AG04449 (cell line): ENCODE data around the gene AGAP5.

Experiments
- CTCF ChIA-PET: fragments of 350-600 bp; formaldehyde crosslinking; extraction: SDS; loops from one replicate; lab custom pipeline; 2021; ENCODE audit warnings: antibody characterized with exemption; lab: Yijun Ruan, JAX
- POLR2A ChIA-PET: fragments of 400-600, 350-600 bp; formaldehyde crosslinking; extraction: SDS; loops from one replicate; lab custom pipeline; 2020; ENCODE audit warnings: antibody characterized with exemption, inconsistent platforms; lab: Yijun Ruan, JAX
- DNase-seq: peaks from one replicate; pipeline ENCODE4 v3.0.0-alpha.2; 2010; ENCODE audit warnings: low read depth, low spot score
- H3K4me3 ChIP-seq: 2 replicates; pipeline ENCODE4 v1.5.1; 2011; ENCODE audit warnings: low read depth, mild to moderate bottlenecking, control low read depth, low read length
- CTCF ChIP-seq: IDR thresholded peaks from one replicate; pipeline ENCODE4 v1.5.1; 2011; ENCODE audit warnings: mild to moderate bottlenecking, moderate library complexity, low read length, control low read depth, inconsistent platforms; ENCODE audit not compliant: insufficient read depth; ENCODE audit errors: missing control alignments

AGAP5 gene

GRCh38 chr10:73639286-73639685 lies 58.6 kb downstream of the AGAP5 start:
- ChIA-PET CTCF (interaction anchor here (30.3 kb wide), 1 partner anchor 110 kb away, joined by 560 read pairs; no protein-coding TSS in a partner anchor), POLR2A (no interaction called here)
- DNase-seq, result no peak

GRCh38 chr10:73635781-73636180 lies 62.1 kb downstream of the AGAP5 start:
- no peak overlapping the region for H3K4me3 ChIP-seq
- ChIA-PET POLR2A (no interaction called here), CTCF (interaction anchor here (0.9 to 30.3 kb wide), 3 partner anchors 8 to 107 kb away, joined by 3 to 560 read pairs (median 6); no protein-coding TSS in a partner anchor)
- no peak for TF ChIP-seq CTCF
- no peak for DNase-seq

More at GRCh38 chr10:73639286-73639685, 58.6 kb downstream of the AGAP5 start:
- TF ChIP-seq CTCF, result no peak
- no peak overlapping the region for H3K4me3 ChIP-seq

GRCh38 chr10:73634421-73634820 lies 63.5 kb downstream of the AGAP5 start:
- CTCF ChIA-PET, result interaction anchor here (7.6 to 30.3 kb wide), 2 partner anchors 9 to 105 kb away, joined by 80 to 560 read pairs; partner anchors contain the start of gene MYOZ1
- DNase-seq, result no peak
- POLR2A ChIA-PET, result interaction anchor here (1.0 kb wide), 1 partner anchor 9 kb away, joined by 3 read pairs; no protein-coding TSS in a partner anchor
- TF ChIP-seq CTCF, result no peak
- no peak overlapping the region for H3K4me3 ChIP-seq

GRCh38 chr10:73629165-73629564 lies 68.7 kb downstream of the AGAP5 start:
- no peak overlapping the region for H3K4me3 ChIP-seq
- no peak for DNase-seq
- ChIA-PET CTCF (interaction anchor here (7.6 to 30.3 kb wide), 2 partner anchors 14 to 100 kb away, joined by 80 to 560 read pairs; partner anchors contain the start of gene MYOZ1), POLR2A (no interaction called here)
- no peak for TF ChIP-seq CTCF

GRCh38 chr10:73628405-73628804 lies 69.5 kb downstream of the AGAP5 start:
- H3K4me3 ChIP-seq, result no peak overlapping the region
- DNase-seq, result no peak
- TF ChIP-seq CTCF, result no peak
- ChIA-PET CTCF (interaction anchor here (7.6 to 30.3 kb wide), 2 partner anchors 15 to 99 kb away, joined by 80 to 560 read pairs; partner anchors contain the start of gene MYOZ1), POLR2A (no interaction called here)

GRCh38 chr10:73627300-73627699 lies 70.6 kb downstream of the AGAP5 start:
- POLR2A ChIA-PET, result no interaction called here
- CTCF ChIA-PET, result interaction anchor here (7.6 to 30.3 kb wide), 2 partner anchors 16 to 98 kb away, joined by 80 to 560 read pairs; partner anchors contain the start of gene MYOZ1
- H3K4me3 ChIP-seq, result no peak overlapping the region
- DNase-seq, result no peak
- no peak for TF ChIP-seq CTCF
